ENCODE data around the gene ARSJ.

The ARSJ gene

GRCh38 chr4:113901994-113902787 is 77.3 kb downstream of the ARSJ start:
- FAIRE-seq (no peak), DNase-seq (ENCODE audit: insufficient read length, low spot score) (no peak)
- TF ChIP-seq CTCF (IDR thresholded peaks at IDR 0.05; ENCODE audit: insufficient read depth, missing control alignments) = no peak

GRCh38 chr4:113899271-113900070 is 80.0 kb downstream of the ARSJ start:
- TF ChIP-seq CTCF (IDR thresholded peaks at IDR 0.05; ENCODE audit: insufficient read depth, missing control alignments) = no peak
- no peak for FAIRE-seq
- DNase-seq (ENCODE audit: insufficient read length, low spot score) = no peak

- peak; percentile 15 for TF ChIP-seq CTCF (IDR thresholded peaks at IDR 0.05; ENCODE audit: insufficient read depth, missing control alignments)
- DNase-seq (ENCODE audit: insufficient read length, low spot score) = no peak
- no peak for FAIRE-seq
Observed at GRCh38 chr4:113893546-113893945, 85.9 kb downstream of the ARSJ start.

GRCh38 chr4:113888006-113888405 is 91.4 kb downstream of the ARSJ start:
- DNase-seq (ENCODE audit: insufficient read length, low spot score) = no peak
- TF ChIP-seq CTCF (IDR thresholded peaks at IDR 0.05; ENCODE audit: insufficient read depth, missing control alignments) = no peak
- FAIRE-seq = no peak

GRCh38 chr4:113885291-113885690 is 94.2 kb downstream of the ARSJ start:
- TF ChIP-seq CTCF (IDR thresholded peaks at IDR 0.05; ENCODE audit: insufficient read depth, missing control alignments) = no peak
- DNase-seq (ENCODE audit: insufficient read length, low spot score) (no peak), FAIRE-seq (no peak)

- no peak for TF ChIP-seq CTCF (IDR thresholded peaks at IDR 0.05; ENCODE audit: insufficient read depth, missing control alignments)
- FAIRE-seq = no peak
- no peak for DNase-seq (ENCODE audit: insufficient read length, low spot score)
Observed at GRCh38 chr4:113884655-113885054, 94.8 kb downstream of the ARSJ start.

- DNase-seq (ENCODE audit: insufficient read length, low spot score) = no peak
- no peak for FAIRE-seq
- no peak for TF ChIP-seq CTCF (IDR thresholded peaks at IDR 0.05; ENCODE audit: insufficient read depth, missing control alignments)
Observed at GRCh38 chr4:113882668-113883067, 96.8 kb downstream of the ARSJ start.
